ENCODE measurements around the gene RTP3.

GRCh38 chr3:46524832-46525231, 27.1 kb downstream of the RTP3 start:
- no peak for TF ChIP-seq EZH2 (IDR thresholded peaks at IDR 0.05; ENCODE audit: insufficient read depth, poor library complexity, severe bottlenecking)
- no peak for TF ChIP-seq EZH2phosphoT487 (IDR thresholded peaks at IDR 0.05; ENCODE audit: insufficient read depth, low read depth)

All from GM23248 (cell line).